Naive thymus-derived CD4-positive, alpha-beta T cell (primary cell): ENCODE measurements around the gene MTMR2. TPM values are rescaled to one million over a fixed set of nuclear protein-coding genes. Genes with fewer than 3 reads are reported as not detected.
"Not testable (repeated sequence)": the region's sequence is repeated elsewhere in the genome, so short reads cannot be mapped to it uniquely, and the experiment has no call there.

Source experiments
- ATAC-seq: fragments of 150-1000 bp; cut with Tn5 transposase; 2 replicates; pipeline ENCODE4 v1.10.0; 2021; ENCODE audit warnings: mild to moderate bottlenecking, moderate library complexity
- CTCF ChIA-PET: fragments of 350-600 bp; sonication (Branson Sonifier 250); formaldehyde crosslinking; loops from one replicate; lab custom pipeline; 2021; ENCODE audit warnings: antibody characterized with exemption; lab: Charles Lee
- POLR2A ChIA-PET: fragments of 350-600 bp; sonication (Branson Sonifier 250); formaldehyde crosslinking; loops from one replicate; lab custom pipeline; 2021; ENCODE audit warnings: antibody characterized with exemption, inconsistent platforms; lab: Charles Lee
- DNase-seq, 9 donors: peaks; one replicate each; pipeline versions ENCODE4 v3.0.0 to v3.0.0-alpha.2; 2020 to 2022; ENCODE audit warnings: mixed read lengths in 1 of 9
- H3K27ac ChIP-seq: one replicate; pipeline ENCODE4 v1.7.0; 2013; ENCODE audit warnings: mild to moderate bottlenecking, low read depth, low read length, moderate library complexity
- H3K27me3 ChIP-seq, 2 donors: one replicate each; pipeline ENCODE4 v1.7.0; 2013; ENCODE audit warnings: low read length in 2 of 2, mild to moderate bottlenecking in 2 of 2, moderate library complexity in 2 of 2; ENCODE audit not compliant: control insufficient read depth in 2 of 2, insufficient read depth in 2 of 2
- H3K36me3 ChIP-seq, 3 experiments: 1 replicate in 2 of 3; 2 replicates in 1 of 3; pipeline ENCODE4 v1.7.0; 2013; ENCODE audit warnings: low read length in 3 of 3, mild to moderate bottlenecking in 3 of 3, moderate library complexity in 1 of 3; ENCODE audit not compliant: insufficient read depth in 3 of 3, control insufficient read depth in 2 of 3
- H3K4me1 ChIP-seq, 2 donors: one replicate each; pipeline ENCODE4 v1.7.0; 2013; ENCODE audit warnings: low read length in 2 of 2, mild to moderate bottlenecking in 2 of 2, moderate library complexity in 1 of 2; ENCODE audit not compliant: control insufficient read depth in 2 of 2, insufficient read depth in 2 of 2
- H3K4me3 ChIP-seq: 2 replicates; pipeline ENCODE4 v1.7.0; 2013; ENCODE audit warnings: mild to moderate bottlenecking, low read length
- H3K9me3 ChIP-seq, 3 experiments: 1 replicate in 2 of 3; 2 replicates in 1 of 3; pipeline ENCODE4 v1.7.0; 2013; ENCODE audit warnings: low read length in 3 of 3; ENCODE audit not compliant: control insufficient read depth in 2 of 3
- H3K27ac Mint-ChIP-seq, 9 donors: one replicate each; pipeline ENCODE4 v1.8.0; 2020 to 2022; ENCODE audit warnings: mixed read lengths in 9 of 9, mild to moderate bottlenecking in 8 of 9, moderate library complexity in 5 of 9, inconsistent platforms in 2 of 9
- H3K27me3 Mint-ChIP-seq, 5 donors: one replicate each; pipeline ENCODE4 v1.8.0; 2021 to 2022; ENCODE audit warnings: mixed read lengths in 5 of 5, mild to moderate bottlenecking in 1 of 5
- H3K36me3 Mint-ChIP-seq, 5 donors: one replicate each; pipeline ENCODE4 v1.8.0; 2020 to 2022; ENCODE audit warnings: mixed read lengths in 5 of 5, mild to moderate bottlenecking in 3 of 5, inconsistent platforms in 1 of 5
- H3K4me1 Mint-ChIP-seq, 7 donors: one replicate each; pipeline ENCODE4 v1.8.0; 2020 to 2022; ENCODE audit warnings: mixed read lengths in 7 of 7, mild to moderate bottlenecking in 3 of 7, inconsistent platforms in 1 of 7
- H3K4me3 Mint-ChIP-seq, 10 donors: one replicate each; pipeline ENCODE4 v1.8.0; 2020 to 2022; ENCODE audit warnings: mild to moderate bottlenecking in 10 of 10, mixed read lengths in 10 of 10, moderate library complexity in 6 of 10, inconsistent platforms in 2 of 10
- H3K9me3 Mint-ChIP-seq, 11 donors: one replicate each; pipeline ENCODE4 v1.8.0; 2020 to 2022; ENCODE audit warnings: mixed read lengths in 11 of 11, mild to moderate bottlenecking in 4 of 11, inconsistent platforms in 1 of 11, moderate library complexity in 1 of 11
- intact Hi-C, 2 donors: fragments of 100-400 bp; cut with micrococcal nuclease; formaldehyde crosslinking; loops; one replicate each; pipeline ENCODE4 v1.15.1; 2023
- polyA plus RNA-seq, 2 donors: library from polyadenylated mRNA; unstranded; fragments of 300-500 nt; fragmentation: Illumina TruSeq; gene quantifications; one replicate each; pipeline ENCODE4 v1.2.3, GENCODE V29; 2021
- total RNA-seq, 6 experiments: library from RNA in 5 of 6; stranded (reverse) in 5 of 6; gene quantifications; 1 replicate in 5 of 6; 2 replicates in 1 of 6; pipeline ENCODE4 v1.2.3 and lab custom pipeline; 2021 to 2026

Gene MTMR2
- total and polyA plus RNA-seq, 7 experiments from 2014 or later: 5.9 to 20.8 (median 9.3) TPM

DNA sequence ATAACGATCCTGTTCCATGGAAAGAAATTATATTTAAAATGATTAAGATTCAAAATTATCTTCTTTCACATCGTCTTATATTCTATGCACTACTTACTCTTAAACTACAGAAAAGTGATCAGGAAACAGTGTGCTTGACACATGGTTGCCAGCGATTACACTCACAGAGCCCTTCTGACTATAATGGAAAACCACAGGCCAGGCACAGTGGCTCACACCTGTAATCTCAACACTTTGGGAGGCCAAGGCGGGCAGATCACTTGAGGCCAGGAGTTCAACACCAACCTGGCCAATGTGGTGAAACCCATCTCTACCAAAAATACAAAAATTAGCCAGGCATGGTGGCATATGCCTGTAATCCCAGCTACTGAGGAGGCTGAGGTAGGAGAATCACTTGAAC lies 63.9 kb downstream of the MTMR2 start:
- ATAC-seq, H3K36me3 ChIP-seq, H3K4me3 Mint-ChIP-seq, H3K27me3 ChIP-seq, H3K4me3 ChIP-seq, POLR2A ChIA-PET, H3K4me1 Mint-ChIP-seq, CTCF ChIA-PET, H3K9me3 ChIP-seq, H3K27me3 Mint-ChIP-seq, H3K9me3 Mint-ChIP-seq, H3K27ac Mint-ChIP-seq, H3K27ac ChIP-seq, DNase-seq, intact Hi-C loops, H3K4me1 ChIP-seq: not testable (repeated sequence)
- peaks cover 0 to 42% (median 17%) of the 10 kb centered on the region in 5 donors for H3K36me3 Mint-ChIP-seq

DNA sequence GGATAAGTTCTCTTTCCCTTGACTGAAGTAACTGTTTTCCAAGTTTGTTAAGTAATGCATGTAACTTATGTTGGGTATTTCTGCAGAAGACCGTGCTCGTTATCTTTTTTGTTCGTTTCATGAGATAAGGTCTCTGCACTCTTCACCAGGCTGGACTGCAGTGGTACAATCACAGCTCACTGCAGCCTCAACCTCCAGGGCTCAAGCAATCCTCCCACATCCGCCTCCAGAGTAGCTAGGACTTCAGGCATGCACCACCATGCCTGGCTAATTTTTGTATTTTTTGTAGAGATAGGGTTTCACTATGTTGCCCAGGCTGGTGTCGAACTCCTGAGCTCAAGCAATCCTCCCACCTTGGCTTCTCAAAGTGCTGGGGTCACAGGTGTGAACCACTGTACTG lies 69.5 kb downstream of the MTMR2 start:
- H3K4me1 ChIP-seq, ATAC-seq, H3K4me1 Mint-ChIP-seq, H3K27ac Mint-ChIP-seq, DNase-seq, H3K9me3 Mint-ChIP-seq, H3K36me3 ChIP-seq, POLR2A ChIA-PET, intact Hi-C loops, H3K4me3 ChIP-seq, H3K27me3 Mint-ChIP-seq, H3K27me3 ChIP-seq, H3K9me3 ChIP-seq, H3K4me3 Mint-ChIP-seq, H3K27ac ChIP-seq: not testable (repeated sequence)
- CTCF ChIA-PET: interaction anchor here (0.5 kb wide), 1 partner anchor 9 kb away, joined by 4 read pairs; no protein-coding TSS in a partner anchor
- peaks cover 0 to 12% (median 4%) of the 10 kb centered on the region in 5 donors for H3K36me3 Mint-ChIP-seq

- Histone ChIP-seq H3K4me1 (no peaks in the 10 kb centered on the region), H3K4me3 (no peak overlapping the region), H3K9me3 (no peaks in the 10 kb centered on the region), H3K27me3 (no peaks in the 10 kb centered on the region), H3K27ac (no peak overlapping the region), H3K36me3 (peaks cover 0 to 6% (median 4%) of the 10 kb centered on the region in 3 experiments)
- no peak overlapping the region for H3K27ac Mint-ChIP-seq
- no peak for DNase-seq
- H3K4me1 Mint-ChIP-seq: no peaks in the 10 kb centered on the region
- intact Hi-C loops: no loop called here
- no peak overlapping the region for H3K4me3 Mint-ChIP-seq
- POLR2A ChIA-PET: no interaction called here
- CTCF ChIA-PET: no interaction called here
- no peaks in the 10 kb centered on the region for H3K9me3 Mint-ChIP-seq
- H3K36me3 Mint-ChIP-seq: peaks cover 0 to 12% (median 4%) of the 10 kb centered on the region in 5 donors
- ATAC-seq: no peak
- no peaks in the 10 kb centered on the region for H3K27me3 Mint-ChIP-seq
These were observed 70.0 kb downstream of the MTMR2 start for GRCh38 chr11:95853862-95854261.

DNA sequence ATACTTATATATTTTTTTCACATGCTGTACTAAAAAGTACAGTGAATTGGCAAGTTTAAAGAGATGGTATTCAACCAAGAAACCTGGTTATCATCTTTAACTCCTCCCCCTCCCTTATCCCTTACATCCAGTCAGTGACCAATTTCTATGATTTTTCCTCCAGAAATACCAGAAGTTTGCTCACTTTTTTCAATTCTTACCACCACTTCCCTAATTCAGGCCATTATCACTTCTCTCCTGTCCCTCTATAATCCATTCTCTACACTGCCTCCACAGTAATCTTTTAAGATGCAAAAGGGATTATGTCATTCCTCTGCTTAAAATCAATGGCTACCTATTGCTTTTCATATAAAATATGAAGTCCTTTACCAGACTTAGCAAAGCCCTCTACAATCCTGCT lies 70.8 kb downstream of the MTMR2 start:
- no peaks in the 10 kb centered on the region for H3K9me3 Mint-ChIP-seq

GRCh38 chr11:95850137-95850536 lies 73.8 kb downstream of the MTMR2 start:
- H3K4me1 Mint-ChIP-seq: no peaks in the 10 kb centered on the region
- H3K4me3 Mint-ChIP-seq: no peak overlapping the region
- Histone ChIP-seq H3K27me3 (no peaks in the 10 kb centered on the region), H3K4me3 (no peak overlapping the region), H3K4me1 (no peaks in the 10 kb centered on the region), H3K36me3 (peaks cover 0 to 4% (median 0%) of the 10 kb centered on the region in 3 experiments), H3K9me3 (no peaks in the 10 kb centered on the region), H3K27ac (no peak overlapping the region)
- intact Hi-C loops: no loop called here
- no peaks in the 10 kb centered on the region for H3K27me3 Mint-ChIP-seq
- H3K9me3 Mint-ChIP-seq: no peaks in the 10 kb centered on the region
- CTCF ChIA-PET: interaction anchor here (1.1 to 3.2 kb wide), 9 partner anchors 14 to 547 kb away, joined by 3 to 20 read pairs (median 5); partner anchors contain the start of genes CCDC82, JRKL and MAML2
- ATAC-seq: no peak
- DNase-seq: no peak
- H3K27ac Mint-ChIP-seq: no peak overlapping the region
- peaks cover 0 to 7% (median 0%) of the 10 kb centered on the region in 5 donors for H3K36me3 Mint-ChIP-seq
- POLR2A ChIA-PET: no interaction called here

More for the DNA sequence above, 70.8 kb downstream of the MTMR2 start:
- Histone ChIP-seq H3K9me3 (no peaks in the 10 kb centered on the region), H3K27me3 (no peaks in the 10 kb centered on the region), H3K4me1 (no peaks in the 10 kb centered on the region), H3K4me3 (no peak overlapping the region), H3K36me3 (peaks cover 0 to 5% (median 4%) of the 10 kb centered on the region in 3 experiments), H3K27ac (no peak overlapping the region)
- ATAC-seq (no peak), DNase-seq (no peak)
- ChIA-PET CTCF (no interaction called here), POLR2A (no interaction called here)
- no peaks in the 10 kb centered on the region for H3K27me3 Mint-ChIP-seq
- peaks cover 0 to 8% (median 3%) of the 10 kb centered on the region in 5 donors for H3K36me3 Mint-ChIP-seq
- no peaks in the 10 kb centered on the region for H3K4me1 Mint-ChIP-seq
- no peak overlapping the region for H3K27ac Mint-ChIP-seq
- intact Hi-C loops: no loop called here
- no peak overlapping the region for H3K4me3 Mint-ChIP-seq

GRCh38 chr11:95849087-95849825 lies 74.7 kb downstream of the MTMR2 start:
- no peaks in the 10 kb centered on the region for H3K27me3 ChIP-seq
- ChIA-PET CTCF (interaction anchor here (0.5 to 3.2 kb wide), 13 partner anchors 13 to 580 kb away, joined by 3 to 20 read pairs (median 5); partner anchors contain the start of genes CCDC82, JRKL and MAML2), POLR2A (interaction anchor here (0.7 to 1.4 kb wide), 2 partner anchors 14 to 494 kb away, joined by 3 to 4 read pairs; partner anchors contain the start of gene MAML2)
- intact Hi-C loops: loop anchor here (1.0 to 5.0 kb wide), 4 partner anchors 163 to 577 kb away; partner anchors contain the start of gene MAML2 (in 1 of the 2)
- Mint-ChIP-seq H3K4me1 (no peaks in the 10 kb centered on the region), H3K27ac (peak overlapping the region in 2 of 9 donors; percentile 11 to 49), H3K9me3 (no peaks in the 10 kb centered on the region), H3K27me3 (no peaks in the 10 kb centered on the region), H3K4me3 (no peak overlapping the region), H3K36me3 (peaks cover 0 to 5% (median 0%) of the 10 kb centered on the region in 5 donors)
- H3K27ac ChIP-seq: no peak overlapping the region
- DNase-seq (peak in 6 of 9 donors; percentile 2 to 39 (median 19)), ATAC-seq (peak; percentile 64)
- peaks cover 0 to 5% (median 2%) of the 10 kb centered on the region in 3 experiments for H3K36me3 ChIP-seq
- H3K4me1 ChIP-seq: no peaks in the 10 kb centered on the region
- H3K4me3 ChIP-seq: no peak overlapping the region
- H3K9me3 ChIP-seq: no peaks in the 10 kb centered on the region
